H1 (cell line): ENCODE results near the gene ISG20L2. TPM values are rescaled to one million over a fixed set of nuclear protein-coding genes. Genes with fewer than 3 reads are reported as not detected.

Experiments used
- BACH1 ChIP-seq: IDR thresholded peaks from 2 replicates; pipeline ENCODE4 v1.6.1; 2012; ENCODE audit warnings: low read length, improper control_type of control experiment
- CBX5 ChIP-seq: fragments of 300-800, 300-1000 bp; sonication (generic); IDR thresholded peaks from 2 replicates; pipeline ENCODE4 v1.7.1; 2016; ENCODE audit warnings: antibody characterized with exemption, low read length, low read depth
- CEBPB ChIP-seq: IDR thresholded peaks from 2 replicates; pipeline ENCODE4 v1.6.1; 2012; ENCODE audit warnings: low read depth, low read length
- NANOG ChIP-seq: IDR thresholded peaks from 2 replicates; pipeline ENCODE4 v1.6.1; 2011; ENCODE audit warnings: low read length, low read depth, mild to moderate bottlenecking, inconsistent platforms; ENCODE audit not compliant: insufficient read depth, poor library complexity, severe bottlenecking
- POLR2AphosphoS5 ChIP-seq: IDR thresholded peaks from 2 replicates; pipeline ENCODE4 v1.6.1; 2011; ENCODE audit warnings: low read depth, low read length
- SP2 ChIP-seq: IDR thresholded peaks from 2 replicates; pipeline ENCODE4 v1.6.1; 2012; ENCODE audit warnings: mild to moderate bottlenecking, low read length, inconsistent platforms
- SUZ12 ChIP-seq: fragments of 200-600 bp; sonication (generic); IDR thresholded peaks from 2 replicates; pipeline ENCODE4 v1.6.1; 2012; ENCODE audit warnings: mild to moderate bottlenecking, inconsistent platforms, low read length, moderate library complexity, mixed read lengths
- TAF1 ChIP-seq: IDR thresholded peaks from 2 replicates; pipeline ENCODE4 v1.6.1; 2011; ENCODE audit warnings: mild to moderate bottlenecking, low read depth, low read length
- TBP ChIP-seq: IDR thresholded peaks from 2 replicates; pipeline ENCODE4 v1.6.1; 2011; ENCODE audit warnings: low read depth, low read length, improper control_type of control experiment
- polyA plus RNA-seq, 7 experiments: library from polyadenylated mRNA; depleted of rRNA in 3 of 7; stranded (reverse) in 5 of 7; unstranded in 2 of 7; fragments of >200 nt in 5 of 7; fragments of 200-250 nt in 2 of 7; gene quantifications; 1 replicate in 5 of 7; 2 replicates in 1 of 7; 4 replicates in 1 of 7; pipeline versions ENCODE4 v1.2.1 to v1.2.3, GENCODE V29; 2011 to 2013; ENCODE audit warnings: missing spikeins in 2 of 7, mixed read lengths in 2 of 7
- total RNA-seq: library from RNA; stranded (reverse); fragmentation: NEBNext Ultra II Directional; extraction: Animal tissue kit (Norgen Biotek cat#: 25700); gene quantifications from 2 replicates; pipeline ENCODE4 v1.2.1, GENCODE V29; 2021

Gene ISG20L2
- total and polyA plus RNA-seq, 2 of the 8 experiments (the other 6 are each of a cell fraction or from before 2014, with no cell fraction given) = 47.5 to 53.0 TPM

DNA sequence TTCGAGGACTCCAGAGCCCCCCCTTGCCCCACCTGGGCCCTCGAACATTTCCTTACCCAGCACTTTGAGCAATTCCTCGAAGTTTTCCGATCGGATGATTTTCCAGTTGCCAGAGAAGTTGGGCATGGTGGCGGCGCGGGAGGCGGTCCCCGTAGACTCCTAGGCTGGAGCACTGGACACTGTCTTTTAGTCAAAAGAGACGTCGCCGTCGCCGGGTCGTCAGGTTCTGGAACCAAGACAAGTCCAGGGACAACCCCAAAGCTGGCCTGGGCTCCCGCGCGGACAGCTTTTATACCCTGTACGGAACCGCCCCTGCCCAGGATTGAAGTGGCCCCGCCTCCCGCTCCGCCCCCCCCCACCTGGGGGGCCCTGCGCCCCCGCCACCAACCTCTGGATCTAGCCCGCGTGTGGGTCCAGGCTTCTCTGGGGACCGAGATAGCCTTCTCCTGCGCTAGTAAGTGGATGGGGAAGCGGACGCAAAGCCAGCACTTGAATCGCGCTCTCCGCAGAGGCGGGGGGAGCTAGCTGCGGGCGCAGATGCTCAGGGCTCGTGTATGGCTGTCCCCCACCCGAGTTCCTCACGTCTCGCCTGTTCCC is 23.1 kb downstream of the ISG20L2 start, which contains the start of gene CRABP2 (continued):
- no peak for TF ChIP-seq SP2
- no peak for TF ChIP-seq TAF1
- TF ChIP-seq NANOG = no peak
- TF ChIP-seq SUZ12 = no peak
- TF ChIP-seq BACH1 = peak; percentile 31; the same call in 1 of the 2 replicates
- TF ChIP-seq POLR2AphosphoS5 = peak; percentile 16; the same call in 1 of the 2 replicates
- no peak for TF ChIP-seq CEBPB
- TF ChIP-seq TBP = peak; percentile 78
- no peak for TF ChIP-seq CBX5
